Measurements from ENCODE around the gene HIP1. TPM values are rescaled to one million over a fixed set of nuclear protein-coding genes. Genes with fewer than 3 reads are reported as not detected.

Gene HIP1
- total RNA-seq (2014; rRNA removed; shearing (Covaris generic)) = 29.3 and 31.3 TPM in 2 replicates

GRCh38 chr7:75738604-75738974, at the start of gene HIP1:
Gene HIP1 (minus strand): TSS chr7:75738941. CDS start chr7:75738920, 21 bp downstream.

DNA sequence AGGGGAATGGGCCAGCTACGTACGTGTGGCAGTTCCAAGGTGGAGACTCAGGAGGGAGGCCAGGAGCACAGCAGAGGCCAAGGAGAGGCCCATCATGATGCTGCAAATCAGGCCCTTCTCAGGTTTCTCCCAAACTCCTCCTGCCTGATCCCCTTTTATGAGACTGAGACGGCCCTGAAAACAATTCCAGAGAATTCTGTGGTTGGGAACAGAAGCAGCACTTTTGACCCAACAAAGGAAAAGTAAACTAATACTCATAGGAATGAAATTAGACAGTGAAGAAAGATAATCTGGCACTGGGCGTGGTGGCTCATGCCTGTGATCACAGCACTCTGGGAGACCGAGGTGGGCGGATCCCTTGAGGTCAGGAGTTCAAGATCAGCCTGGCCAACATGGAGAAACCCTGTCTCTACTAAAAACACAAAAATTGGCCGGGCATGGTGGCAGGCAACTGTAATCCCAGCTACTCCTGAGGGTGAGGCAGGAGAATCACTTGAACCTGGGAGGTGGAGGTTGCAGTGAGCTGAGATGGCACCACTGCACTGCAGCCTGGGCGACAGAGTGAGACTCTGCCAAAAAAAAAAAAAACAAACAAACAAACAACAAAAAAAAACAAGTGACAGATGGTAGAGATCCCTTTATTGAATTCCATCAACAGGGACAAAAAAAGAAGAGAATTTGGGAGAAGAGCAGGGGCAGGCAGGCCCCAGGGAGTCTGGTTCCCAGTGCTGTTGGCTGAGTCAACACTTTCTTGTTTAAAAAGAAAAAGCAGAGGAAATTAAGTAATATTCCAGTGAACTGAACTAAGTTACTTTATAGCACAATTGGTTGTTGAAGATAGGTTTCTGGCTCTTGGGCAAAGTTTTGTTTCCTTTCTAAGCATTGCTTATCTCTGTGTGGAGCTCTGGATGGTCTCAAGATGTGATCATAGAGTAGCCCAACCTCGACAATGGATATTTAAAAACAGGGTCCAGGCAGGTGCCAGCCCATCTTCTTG, 33.6 kb upstream of the HIP1 start, which contains the start of gene CCL26:
Gene CCL26, minus strand, starts transcription at position 131 of the 997 bp plus-strand sequence. Its CDS starts 35 bp downstream, at position 96.

DNA sequence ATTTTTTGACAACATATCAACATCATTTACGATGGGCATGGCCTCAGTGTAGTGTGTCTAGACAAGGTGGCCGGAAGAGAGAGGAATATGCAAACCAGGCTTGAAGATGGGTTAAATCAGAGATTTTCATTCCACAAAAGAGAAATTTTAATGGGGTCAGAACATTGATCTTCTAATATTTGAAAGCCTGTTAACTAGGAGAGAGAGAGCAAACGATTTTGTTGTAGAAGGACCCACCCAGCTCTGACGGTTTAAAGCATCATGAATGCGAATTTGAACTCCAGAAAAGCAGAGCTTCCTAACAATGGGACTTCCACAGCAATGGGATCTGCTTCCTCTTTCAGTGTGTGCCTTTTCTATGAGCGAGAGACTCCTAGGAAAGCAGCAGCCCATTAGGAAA, 246.7 kb downstream of the HIP1 start, which contains the start of gene SPDYE5:
Gene SPDYE5, plus strand, starts transcription at position 301 of the 400 bp plus-strand sequence. CDS start 1,728 bp downstream, outside the sequence.

GRCh38 chr7:75485979-75486643, 252.6 kb downstream of the HIP1 start, which contains the start of gene POM121C:
Gene POM121C (minus strand): TSS chr7:75486299. CDS start chr7:75441496, 44,803 bp downstream.

Small RNAs within 50 kb of the gene (small RNA-seq; reads per million reads assigned to genes)
- gene AC211429.1 (not detected), gene RF00019 (not detected)

Other genes starting within 250 kb of the HIP1 start
- 0.11 TPM in 1 of 2 replicates, not detected in the other for gene SPDYE5, start 246.6 kb downstream of the HIP1 start, total RNA-seq (2014; rRNA removed; shearing (Covaris generic))
- gene CCL26, start 33.3 kb upstream of the HIP1 start, total RNA-seq (2014; rRNA removed; shearing (Covaris generic)) = 0.57 and 0.88 TPM in 2 replicates
- not detected in 2 replicates for gene CCL24, start 74.9 kb upstream of the HIP1 start, total RNA-seq (2014; rRNA removed; shearing (Covaris generic))
- 31.8 and 41.0 TPM in 2 replicates for gene RHBDD2, start 140.1 kb upstream of the HIP1 start, total RNA-seq (2014; rRNA removed; shearing (Covaris generic))
- 43.3 and 44.0 TPM in 2 replicates for gene POR, start 176.2 kb upstream of the HIP1 start, total RNA-seq (2014; rRNA removed; shearing (Covaris generic))